Duodenal mucosa (tissue), 2 donors: ENCODE results near the gene MT1G.

ENCODE experiments used
- H3K27ac ChIP-seq: one replicate; pipeline ENCODE4 v1.7.0; 2013; ENCODE audit warnings: low read depth, low read length
- H3K27me3 ChIP-seq, 2 donors: one replicate each; pipeline ENCODE4 v1.7.0; 2013; ENCODE audit warnings: low read length in 2 of 2, control low read depth in 1 of 2; ENCODE audit not compliant: insufficient read depth in 2 of 2, control insufficient read depth in 1 of 2
- H3K36me3 ChIP-seq, 2 donors: one replicate each; pipeline ENCODE4 v1.7.0; 2013; ENCODE audit warnings: low read length in 2 of 2, control low read depth in 1 of 2; ENCODE audit not compliant: insufficient read depth in 2 of 2, control insufficient read depth in 1 of 2
- H3K4me1 ChIP-seq, 2 donors: one replicate each; pipeline ENCODE4 v1.7.0; 2013; ENCODE audit warnings: low read length in 2 of 2, control low read depth in 1 of 2; ENCODE audit not compliant: insufficient read depth in 2 of 2, control insufficient read depth in 1 of 2
- H3K4me3 ChIP-seq, 2 donors: one replicate each; pipeline ENCODE4 v1.7.0; 2013; ENCODE audit warnings: low read length in 2 of 2, low read depth in 1 of 2
- H3K9ac ChIP-seq, 2 donors: one replicate each; pipeline ENCODE4 v1.7.0; 2013; ENCODE audit warnings: low read length in 2 of 2, low read depth in 1 of 2
- H3K9me3 ChIP-seq, 2 donors: one replicate each; pipeline ENCODE4 v1.7.0; 2013; ENCODE audit warnings: low read length in 2 of 2, control low read depth in 1 of 2; ENCODE audit not compliant: control insufficient read depth in 1 of 2

MT1G gene

DNA sequence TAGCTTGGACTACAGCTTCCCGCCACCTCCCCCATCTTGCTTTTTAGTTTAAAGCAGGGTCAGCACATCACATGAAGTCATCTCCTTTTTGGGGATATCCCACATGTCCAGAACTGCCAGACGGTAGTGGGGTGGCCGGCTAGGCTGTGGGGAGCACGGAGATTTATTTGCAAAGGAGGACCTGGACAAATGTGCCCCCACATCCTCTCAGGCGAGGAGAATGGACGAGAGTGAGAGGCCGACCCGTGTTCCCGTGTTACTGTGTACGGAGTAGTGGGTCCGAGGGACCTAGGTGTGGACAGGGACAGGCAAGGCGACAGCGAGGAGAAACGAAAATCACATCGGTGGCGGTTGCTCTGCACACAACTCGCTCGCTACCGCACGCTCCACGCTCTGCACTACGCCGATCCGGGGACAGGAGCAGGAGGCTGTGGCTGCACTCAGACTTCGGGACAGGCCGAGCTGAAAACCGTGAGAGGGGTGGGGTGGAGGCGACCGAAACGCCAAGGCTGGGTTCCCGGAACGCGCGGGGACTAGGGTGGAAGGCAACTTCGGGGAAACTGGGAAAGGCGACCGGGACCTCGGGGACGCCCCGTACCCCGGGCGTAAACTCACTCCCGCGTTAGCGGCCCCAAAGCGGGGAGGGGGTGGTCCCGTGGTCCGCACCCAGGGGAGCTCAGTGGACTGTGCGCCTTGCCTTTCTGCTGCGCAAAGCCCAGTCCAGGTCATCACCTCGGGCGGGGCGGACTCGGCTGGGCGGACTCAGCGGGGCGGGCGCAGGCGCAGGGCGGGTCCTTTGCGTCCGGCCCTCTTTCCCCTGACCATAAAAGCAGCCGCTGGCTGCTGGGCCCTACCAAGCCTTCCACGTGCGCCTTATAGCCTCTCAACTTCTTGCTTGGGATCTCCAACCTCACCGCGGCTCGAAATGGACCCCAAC lies 29.8 kb downstream of the MT1G start, which contains the start of gene MT1A:
TSS of gene MT1A (plus strand) at position 853 of the 937 bp plus-strand sequence. CDS start at position 926, 73 bp downstream.
- Histone ChIP-seq H3K9me3 (no peaks in the 10 kb centered on the region), H3K9ac (peak within 1 kb of the TSS; percentile 48 to 61), H3K27ac (no peak within 1 kb of the TSS), H3K4me3 (peak within 1 kb of the TSS; percentile 31 to 75), H3K36me3 (no peaks in the 10 kb centered on the region), H3K4me1 (peaks cover 19 to 36% of the 10 kb centered on the region in 2 donors), H3K27me3 (peaks cover 11 to 19% of the 10 kb centered on the region in 2 donors)

DNA sequence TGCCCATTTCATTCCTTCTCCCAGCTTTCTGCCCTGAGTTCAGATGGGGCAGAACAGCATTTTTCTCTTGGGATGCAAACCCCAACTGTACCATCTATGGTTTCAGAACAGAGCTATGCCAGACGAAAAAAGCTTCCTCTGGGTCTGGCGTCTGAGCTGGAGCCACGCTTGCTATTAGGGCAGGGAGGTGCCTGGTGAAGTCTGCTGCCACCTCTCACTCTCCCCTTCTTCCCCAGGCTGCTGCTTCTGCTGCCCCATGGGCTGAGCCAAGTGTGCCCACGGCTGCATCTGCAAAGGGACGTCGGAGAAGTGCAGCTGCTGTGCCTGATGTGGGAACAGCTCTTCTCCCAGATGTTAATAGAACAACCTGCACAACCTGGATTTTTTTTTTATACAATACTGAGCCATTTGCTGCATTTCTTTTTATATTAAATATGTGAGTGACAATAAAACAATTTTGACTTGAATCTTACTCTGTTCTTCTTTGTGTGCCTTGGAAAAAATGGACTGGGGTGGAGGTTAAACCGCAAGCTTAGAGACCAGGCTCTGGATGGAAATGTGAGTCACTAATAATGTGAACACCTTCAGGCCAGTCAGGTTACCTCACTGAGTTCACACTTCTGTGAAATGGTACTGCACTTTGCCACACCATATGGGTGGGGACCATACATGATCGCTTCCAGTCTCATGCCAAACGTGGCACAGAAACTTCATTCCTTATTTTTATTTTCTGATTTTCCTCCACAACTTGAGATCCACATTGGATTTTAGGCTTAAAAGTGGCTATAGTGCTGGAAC lies 31.1 kb downstream of the MT1G start:
- H3K4me1 ChIP-seq: peaks cover 13 to 37% of the 10 kb centered on the region in 2 donors
- no peak overlapping the region for H3K27ac ChIP-seq
- H3K9me3 ChIP-seq: no peaks in the 10 kb centered on the region
- H3K27me3 ChIP-seq: peaks cover 18 to 19% of the 10 kb centered on the region in 2 donors
- H3K4me3 ChIP-seq: no peak overlapping the region
- no peaks in the 10 kb centered on the region for H3K36me3 ChIP-seq
- H3K9ac ChIP-seq: no peak overlapping the region

DNA sequence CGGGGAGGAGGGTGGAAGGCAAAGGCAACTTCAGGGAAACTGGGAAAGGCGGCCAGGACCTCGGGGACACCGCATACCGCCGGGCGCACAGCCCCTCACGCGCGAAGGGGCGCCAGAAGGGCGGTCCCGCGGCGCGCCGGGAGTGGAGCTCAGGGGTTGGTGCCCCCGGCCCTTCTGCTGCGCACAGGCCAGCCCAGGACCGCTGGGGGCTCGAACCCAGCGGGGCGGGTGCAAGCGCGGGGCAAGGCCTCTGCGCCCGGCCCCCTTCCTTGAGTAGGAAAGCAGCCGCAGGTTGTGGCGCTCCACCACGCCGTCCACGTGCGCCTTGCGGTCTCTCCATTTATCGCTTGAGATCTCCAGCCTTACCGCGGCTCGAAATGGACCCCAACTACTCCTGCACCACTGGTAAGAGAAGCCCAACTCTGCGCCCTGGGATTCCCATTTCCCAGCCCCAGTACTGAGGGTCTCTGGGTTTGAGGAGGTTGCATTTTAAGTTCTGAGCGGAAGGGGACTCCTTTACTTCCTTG lies 32.4 kb downstream of the MT1G start:
- Histone ChIP-seq H3K9ac (no peak overlapping the region), H3K4me1 (peaks cover 13 to 39% of the 10 kb centered on the region in 2 donors), H3K27me3 (peaks cover 18 to 19% of the 10 kb centered on the region in 2 donors), H3K36me3 (no peaks in the 10 kb centered on the region), H3K4me3 (peak overlapping the region in 1 of 2 donors; percentile 43), H3K9me3 (no peaks in the 10 kb centered on the region), H3K27ac (no peak overlapping the region)

DNA sequence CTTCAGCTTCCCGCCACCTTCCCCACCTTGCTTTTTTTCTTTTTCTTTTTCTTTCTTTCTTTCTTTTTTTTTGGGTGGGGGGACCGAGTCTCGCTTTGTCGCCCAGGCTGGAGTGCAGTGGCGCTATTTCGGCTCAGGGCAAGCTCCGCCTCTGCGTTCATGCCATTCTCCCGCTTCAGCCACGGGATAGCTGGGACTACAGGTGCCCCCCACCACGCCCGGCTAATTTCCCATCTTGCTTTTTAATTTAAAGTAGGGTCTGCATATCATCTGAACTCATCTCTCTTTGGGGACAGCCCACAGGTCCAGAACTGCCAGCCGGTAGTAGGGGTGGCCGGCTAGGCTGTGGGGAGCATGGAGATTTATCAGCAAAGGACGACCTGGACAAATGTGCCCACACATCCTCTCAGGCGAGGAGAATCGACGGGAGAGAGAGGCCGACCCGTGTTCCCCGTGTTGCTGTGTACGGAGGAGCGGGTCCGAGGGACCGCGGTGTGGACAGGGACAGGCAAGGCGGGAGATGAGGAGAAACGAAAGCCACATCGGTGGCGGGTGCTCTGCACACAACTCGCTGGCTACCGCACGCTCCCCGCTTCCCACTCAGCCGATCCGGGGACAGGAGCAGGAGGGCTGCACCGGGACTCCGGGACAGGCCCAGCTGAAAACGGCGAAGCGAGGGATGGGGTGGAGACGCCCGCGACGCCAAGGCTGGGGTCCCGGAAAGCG lies 33.0 kb downstream of the MT1G start:
- no peaks in the 10 kb centered on the region for H3K9me3 ChIP-seq
- peaks cover 12 to 39% of the 10 kb centered on the region in 2 donors for H3K4me1 ChIP-seq
- peaks cover 18 to 19% of the 10 kb centered on the region in 2 donors for H3K27me3 ChIP-seq
- no peak overlapping the region for H3K27ac ChIP-seq
- H3K36me3 ChIP-seq: no peaks in the 10 kb centered on the region
- H3K4me3 ChIP-seq: peak overlapping the region; percentile 36 to 43
- no peak overlapping the region for H3K9ac ChIP-seq

DNA sequence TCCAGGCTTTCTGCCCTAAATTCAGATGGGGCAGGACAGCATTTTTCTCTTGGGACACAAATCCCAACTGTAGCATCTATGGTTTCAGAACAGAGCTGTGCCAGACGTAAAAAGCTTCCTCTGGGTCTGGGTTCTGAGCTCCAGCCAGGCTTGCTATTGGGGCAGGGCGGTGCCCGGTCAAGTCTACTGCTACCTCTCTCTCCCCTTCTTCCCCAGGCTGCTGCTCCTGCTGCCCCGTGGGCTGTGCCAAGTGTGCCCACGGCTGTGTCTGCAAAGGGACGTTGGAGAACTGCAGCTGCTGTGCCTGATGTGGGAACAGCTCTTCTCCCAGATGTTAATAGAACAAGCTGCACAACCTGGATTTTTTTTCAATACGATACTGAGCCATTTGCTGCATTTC lies 34.3 kb downstream of the MT1G start:
- no peaks in the 10 kb centered on the region for H3K36me3 ChIP-seq
- H3K4me1 ChIP-seq: peaks cover 5 to 27% of the 10 kb centered on the region in 2 donors
- no peaks in the 10 kb centered on the region for H3K9me3 ChIP-seq
- peak overlapping the region; percentile 74 to 84 for H3K4me3 ChIP-seq
- H3K27me3 ChIP-seq: peaks cover 18 to 19% of the 10 kb centered on the region in 2 donors
- H3K27ac ChIP-seq: no peak overlapping the region
- H3K9ac ChIP-seq: peak overlapping the region in 1 of 2 donors; percentile 89

DNA sequence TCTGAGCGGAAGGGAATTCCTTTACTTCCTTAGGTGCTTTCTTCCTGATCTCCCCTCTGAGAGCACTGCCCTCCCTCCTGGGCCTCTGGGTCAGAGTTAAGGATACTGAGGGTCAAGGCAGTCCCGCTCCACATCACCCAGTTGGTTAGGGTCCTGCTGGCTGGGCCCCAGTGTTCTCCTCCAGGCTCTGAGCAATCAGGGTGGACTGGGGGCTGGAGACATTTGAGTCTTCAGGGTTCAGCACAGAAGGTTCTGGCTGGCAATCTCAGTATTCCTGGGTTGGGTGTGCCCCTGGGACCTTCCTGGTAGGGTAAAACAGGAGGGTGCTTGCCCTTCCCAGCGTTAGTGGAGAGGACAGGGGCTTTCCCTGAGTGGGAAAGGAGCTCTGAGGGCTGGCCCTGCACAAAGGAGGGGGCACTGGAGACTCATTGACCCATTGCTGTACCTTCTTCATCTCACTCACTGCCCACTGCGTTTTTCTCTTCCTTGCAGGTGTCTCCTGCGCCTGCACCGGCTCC lies 35.0 kb downstream of the MT1G start:
- Histone ChIP-seq H3K36me3 (no peaks in the 10 kb centered on the region), H3K4me1 (peaks cover 3 to 20% of the 10 kb centered on the region in 2 donors), H3K9me3 (no peaks in the 10 kb centered on the region), H3K27me3 (peaks cover 18% of the 10 kb centered on the region in 2 donors), H3K4me3 (peak overlapping the region; percentile 74 to 84), H3K9ac (peak overlapping the region; percentile 58 to 89), H3K27ac (peak overlapping the region; percentile 65)

DNA sequence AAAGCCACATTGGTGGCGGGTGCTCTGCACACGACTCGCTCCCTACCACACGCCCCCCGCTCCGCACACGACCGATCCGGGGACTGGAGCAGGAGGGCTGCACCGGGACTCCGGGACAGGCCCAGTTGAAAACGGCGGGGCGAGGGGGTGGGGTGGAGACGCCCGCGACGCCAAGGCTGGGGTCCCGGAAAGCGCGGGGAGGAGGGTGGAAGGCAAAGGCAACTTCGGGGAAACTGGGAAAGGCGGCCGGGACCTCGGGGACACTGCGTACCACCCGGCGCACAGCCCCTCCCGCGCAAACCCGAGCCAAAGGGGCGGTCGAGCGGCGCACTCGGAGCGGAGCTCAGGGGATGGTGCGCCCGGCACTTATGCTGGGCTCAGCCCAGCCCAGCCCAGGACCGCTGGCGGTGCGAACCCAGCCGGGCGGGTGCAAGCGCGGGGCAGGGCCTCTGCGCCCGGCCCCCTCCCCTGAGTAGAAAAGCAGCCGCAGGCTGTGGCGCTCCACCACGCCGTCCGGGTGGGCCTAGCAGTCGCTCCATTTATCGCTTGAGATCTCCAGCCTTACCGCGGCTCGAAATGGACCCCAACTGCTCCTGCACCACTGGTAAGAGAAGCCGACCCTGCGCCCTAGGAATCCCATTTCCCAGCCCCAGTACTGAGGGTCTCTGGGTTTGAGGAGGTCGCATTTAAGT lies 35.6 kb downstream of the MT1G start, which contains the start of gene MT1M:
TSS of gene MT1M (plus strand) at position 504 of the 692 bp plus-strand sequence. CDS start at position 577, 73 bp downstream.
- Histone ChIP-seq H3K4me3 (peak within 1 kb of the TSS; percentile 74 to 84), H3K9ac (peak within 1 kb of the TSS; percentile 58 to 89), H3K9me3 (no peaks in the 10 kb centered on the region), H3K4me1 (peaks cover 0 to 18% of the 10 kb centered on the region in 2 donors), H3K36me3 (no peaks in the 10 kb centered on the region), H3K27me3 (peaks cover 14 to 18% of the 10 kb centered on the region in 2 donors), H3K27ac (peak within 1 kb of the TSS; percentile 65)

DNA sequence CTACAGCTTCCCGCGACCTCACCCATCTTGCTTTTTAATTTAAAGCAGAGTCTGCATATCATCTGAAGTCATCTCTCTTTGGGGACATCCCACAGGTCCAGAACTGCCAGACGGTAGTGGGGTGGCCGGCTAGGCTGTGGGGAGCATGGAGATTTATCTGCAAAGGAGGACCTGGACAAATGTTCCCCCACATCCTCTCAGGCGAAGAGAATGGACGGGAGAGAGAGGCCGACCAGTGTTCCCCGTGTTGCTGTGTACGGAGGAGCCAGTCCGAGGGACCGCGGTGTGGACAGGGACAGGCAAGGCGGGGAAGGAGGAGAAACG lies 36.1 kb downstream of the MT1G start:
- Histone ChIP-seq H3K9me3 (no peaks in the 10 kb centered on the region), H3K27me3 (peaks cover 14 to 16% of the 10 kb centered on the region in 2 donors), H3K27ac (peak overlapping the region; percentile 65), H3K4me1 (peaks cover 0 to 19% of the 10 kb centered on the region in 2 donors), H3K36me3 (no peaks in the 10 kb centered on the region), H3K9ac (peak overlapping the region; percentile 58 to 89), H3K4me3 (peak overlapping the region; percentile 74 to 84)

DNA sequence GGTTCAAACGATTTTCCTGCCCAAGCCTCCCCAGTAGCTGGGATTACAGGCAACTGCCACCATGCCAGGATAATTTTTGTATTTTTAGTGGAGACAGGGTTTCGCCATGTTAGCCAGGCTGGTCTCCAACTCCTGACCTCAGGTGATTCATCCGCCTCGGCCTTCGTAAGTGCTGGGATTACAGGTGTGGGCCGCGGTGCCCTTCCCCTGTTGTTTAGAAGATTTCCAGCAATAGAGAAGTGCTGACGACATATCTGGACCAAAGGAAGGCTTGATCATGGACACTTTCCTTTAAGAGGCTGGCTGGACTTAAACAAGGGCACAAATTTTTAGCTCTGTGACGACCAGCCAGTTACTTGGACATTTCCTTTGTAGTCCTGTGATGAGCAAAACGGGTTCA lies 36.7 kb downstream of the MT1G start:
- H3K36me3 ChIP-seq: no peaks in the 10 kb centered on the region
- peaks cover 10 to 12% of the 10 kb centered on the region in 2 donors for H3K27me3 ChIP-seq
- H3K27ac ChIP-seq: no peak overlapping the region
- no peaks in the 10 kb centered on the region for H3K9me3 ChIP-seq
- H3K9ac ChIP-seq: no peak overlapping the region
- H3K4me1 ChIP-seq: peaks cover 0 to 23% of the 10 kb centered on the region in 2 donors
- no peak overlapping the region for H3K4me3 ChIP-seq
